Mesendoderm (in vitro differentiated cells): Measurements from ENCODE around the gene PIMREG.

Experiments used
- DNase-seq: peaks from one replicate; pipeline ENCODE4 v3.0.0; 2013
- H2AK5ac ChIP-seq: 2 replicates; pipeline ENCODE4 v1.6.1; 2013; ENCODE audit warnings: low read length, inconsistent platforms
- H2BK120ac ChIP-seq: 2 replicates; pipeline ENCODE4 v1.6.1; 2013; ENCODE audit warnings: low read depth, mild to moderate bottlenecking, low read length, moderate library complexity, mixed read lengths
- H2BK15ac ChIP-seq: replicated peaks from 2 replicates; pipeline ENCODE4 v1.6.1; 2013; ENCODE audit warnings: low read depth, mild to moderate bottlenecking, moderate library complexity
- H2BK5ac ChIP-seq: 2 replicates; pipeline ENCODE4 v1.6.1; 2013; ENCODE audit warnings: low read length, inconsistent platforms
- H3K18ac ChIP-seq: 2 replicates; pipeline ENCODE4 v1.6.1; 2013; ENCODE audit warnings: mild to moderate bottlenecking, low read length, mixed read lengths
- H3K23ac ChIP-seq: one replicate; pipeline ENCODE4 v1.6.1; 2013; ENCODE audit warnings: low read length
- H3K27ac ChIP-seq: 2 replicates; pipeline ENCODE4 v1.5.1; 2013; ENCODE audit warnings: low read depth, mild to moderate bottlenecking, inconsistent platforms, low read length, moderate library complexity
- H3K27me3 ChIP-seq: 2 replicates; pipeline ENCODE4 v1.6.1; 2013; ENCODE audit warnings: low read length, control low read depth, mild to moderate bottlenecking, inconsistent platforms; ENCODE audit not compliant: insufficient read depth, poor library complexity
- H3K36me3 ChIP-seq: 2 replicates; pipeline ENCODE4 v1.6.1; 2013; ENCODE audit warnings: low read length, inconsistent platforms; ENCODE audit not compliant: control insufficient read depth, insufficient read depth
- H3K4ac ChIP-seq: one replicate; pipeline ENCODE4 v1.6.1; 2013; ENCODE audit warnings: low read depth, mild to moderate bottlenecking, low read length, moderate library complexity
- H3K4me1 ChIP-seq: 2 replicates; pipeline ENCODE4 v1.6.1; 2013; ENCODE audit warnings: low read depth, low read length, inconsistent platforms; ENCODE audit not compliant: control insufficient read depth
- H3K4me2 ChIP-seq: 2 replicates; pipeline ENCODE4 v1.6.1; 2013; ENCODE audit warnings: low read length
- H3K4me3 ChIP-seq: 2 replicates; pipeline ENCODE4 v1.5.1; 2013; ENCODE audit warnings: mild to moderate bottlenecking, low read length
- H3K56ac ChIP-seq: one replicate; pipeline ENCODE4 v1.6.1; 2013; ENCODE audit warnings: low read length
- H3K79me1 ChIP-seq: 2 replicates; pipeline ENCODE4 v1.6.1; 2013; ENCODE audit warnings: low read length, inconsistent platforms
- H3K79me2 ChIP-seq: 2 replicates; pipeline ENCODE4 v1.6.1; 2013; ENCODE audit warnings: mild to moderate bottlenecking, low read length; ENCODE audit not compliant: control insufficient read depth, insufficient read depth
- H3K9ac ChIP-seq: 2 replicates; pipeline ENCODE4 v1.6.1; 2013; ENCODE audit warnings: low read length, inconsistent platforms
- H4K5ac ChIP-seq: one replicate; pipeline ENCODE4 v1.6.1; 2013; ENCODE audit warnings: low read length
- H4K8ac ChIP-seq: one replicate; pipeline ENCODE4 v1.6.1; 2013; ENCODE audit warnings: low read depth, mild to moderate bottlenecking, control low read depth, low read length, moderate library complexity
- WGBS: extraction: QIAGEN DNeasy Blood & Tissue Kit; methylation state at CpG from one replicate; pipeline ENCODE4 v1.1.7; 2013; ENCODE audit warnings: low lambda C conversion rate, missing lambda C conversion rate; ENCODE audit not compliant: insufficient coverage; ENCODE audit errors: extremely low coverage; 5-methylcytosine and 5-hydroxymethylcytosine counted together

Gene PIMREG

GRCh38 chr17:6460531-6461161, 16.4 kb downstream of the PIMREG start:
- Histone ChIP-seq H3K9ac (no peak overlapping the region), H3K23ac (no peak overlapping the region), H3K27me3 (no peaks in the 10 kb centered on the region), H3K4ac (no peak overlapping the region), H4K8ac (no peak overlapping the region), H3K4me3 (no peak overlapping the region), H3K4me1 (no peaks in the 10 kb centered on the region), H3K27ac (no peak overlapping the region), H3K56ac (no peak overlapping the region), H3K36me3 (no peaks in the 10 kb centered on the region), H2BK15ac (no peak overlapping the region), H2AK5ac (no peak overlapping the region), H3K4me2 (no peak overlapping the region), H3K79me1 (no peaks in the 10 kb centered on the region), H2BK120ac (no peak overlapping the region), H3K18ac (no peak overlapping the region), H2BK5ac (no peak overlapping the region), H4K5ac (no peak overlapping the region), H3K79me2 (no peaks in the 10 kb centered on the region)
- WGBS = no CpG with 5 or more reads among the region's 9 CpGs
- DNase-seq = no peak

GRCh38 chr17:6461246-6461645, 17.0 kb downstream of the PIMREG start:
- H3K27ac ChIP-seq = no peak overlapping the region

GRCh38 chr17:6461792-6462524, 17.7 kb downstream of the PIMREG start:
- Histone ChIP-seq H3K4me2 (no peak overlapping the region), H2BK120ac (no peak overlapping the region), H3K23ac (no peak overlapping the region), H3K56ac (no peak overlapping the region), H2BK5ac (no peak overlapping the region), H3K9ac (no peak overlapping the region), H3K4me3 (no peak overlapping the region), H3K79me2 (no peaks in the 10 kb centered on the region), H4K5ac (no peak overlapping the region), H4K8ac (no peak overlapping the region), H3K27me3 (no peaks in the 10 kb centered on the region), H3K4me1 (no peaks in the 10 kb centered on the region), H3K79me1 (no peaks in the 10 kb centered on the region), H2AK5ac (no peak overlapping the region), H3K18ac (no peak overlapping the region), H2BK15ac (no peak overlapping the region), H3K27ac (no peak overlapping the region), H3K36me3 (no peaks in the 10 kb centered on the region), H3K4ac (no peak overlapping the region)
- peak; percentile 72 for DNase-seq
- no CpG with 5 or more reads among the region's 10 CpGs for WGBS

More at GRCh38 chr17:6461246-6461645, 17.0 kb downstream of the PIMREG start:
- no peak overlapping the region for H3K9ac ChIP-seq
- no peak overlapping the region for H3K18ac ChIP-seq
- H3K4me3 ChIP-seq = no peak overlapping the region
- no peaks in the 10 kb centered on the region for H3K4me1 ChIP-seq
- H4K5ac ChIP-seq = no peak overlapping the region
- no peaks in the 10 kb centered on the region for H3K36me3 ChIP-seq
- H3K79me2 ChIP-seq = no peaks in the 10 kb centered on the region
- no peak overlapping the region for H4K8ac ChIP-seq
- no CpG with 5 or more reads among the region's 14 CpGs for WGBS
- no peak overlapping the region for H3K4ac ChIP-seq
- no peak overlapping the region for H2BK15ac ChIP-seq
- no peak overlapping the region for H3K23ac ChIP-seq
- DNase-seq = no peak
- no peak overlapping the region for H3K4me2 ChIP-seq
- no peak overlapping the region for H2BK5ac ChIP-seq
- H3K27me3 ChIP-seq = no peaks in the 10 kb centered on the region
- no peak overlapping the region for H2AK5ac ChIP-seq
- no peak overlapping the region for H2BK120ac ChIP-seq
- peak overlapping the region; percentile 15 for H3K56ac ChIP-seq
- H3K79me1 ChIP-seq = no peaks in the 10 kb centered on the region

DNA sequence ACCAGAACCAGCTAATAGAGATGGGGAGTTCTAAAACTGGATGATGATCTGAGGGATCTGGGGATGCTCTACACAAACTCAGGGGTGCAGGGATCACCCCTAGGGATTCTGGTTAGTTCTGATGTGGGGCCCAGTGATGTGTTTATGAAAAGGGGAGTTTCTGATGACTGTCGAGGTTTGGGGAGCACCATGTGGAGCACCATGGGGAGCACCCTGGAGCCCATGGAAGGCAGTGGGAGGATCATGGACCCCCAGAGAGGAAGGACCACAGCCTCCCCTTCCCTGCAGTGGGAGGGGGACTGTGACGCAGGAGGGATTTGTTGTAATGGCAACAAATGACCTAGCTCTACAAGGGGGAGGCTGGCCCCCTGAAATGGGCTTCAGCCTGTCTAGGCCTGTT, 18.4 kb downstream of the PIMREG start:
- no CpG with 5 or more reads among the region's 2 CpGs for WGBS
- Histone ChIP-seq H3K4me1 (no peaks in the 10 kb centered on the region), H2BK5ac (no peak overlapping the region), H3K79me1 (no peaks in the 10 kb centered on the region), H2AK5ac (no peak overlapping the region), H4K5ac (no peak overlapping the region), H3K23ac (no peak overlapping the region), H3K9ac (no peak overlapping the region), H4K8ac (no peak overlapping the region), H3K56ac (no peak overlapping the region), H3K4me3 (no peak overlapping the region), H3K27me3 (no peaks in the 10 kb centered on the region), H2BK120ac (no peak overlapping the region), H3K18ac (no peak overlapping the region), H2BK15ac (no peak overlapping the region), H3K27ac (no peak overlapping the region), H3K36me3 (no peaks in the 10 kb centered on the region), H3K4me2 (no peak overlapping the region), H3K4ac (no peak overlapping the region), H3K79me2 (no peaks in the 10 kb centered on the region)
- no peak for DNase-seq

- no CpG with 5 or more reads among the region's 24 CpGs for WGBS
- Histone ChIP-seq H2BK120ac (no peak overlapping the region), H3K36me3 (no peaks in the 10 kb centered on the region), H3K27ac (no peak overlapping the region), H4K8ac (no peak overlapping the region), H3K79me1 (no peaks in the 10 kb centered on the region), H3K9ac (no peak overlapping the region), H3K56ac (no peak overlapping the region), H3K27me3 (no peaks in the 10 kb centered on the region), H3K4me3 (no peak overlapping the region), H3K4ac (no peak overlapping the region), H3K4me2 (no peak overlapping the region), H2BK5ac (no peak overlapping the region), H3K18ac (no peak overlapping the region), H2AK5ac (no peak overlapping the region), H2BK15ac (no peak overlapping the region), H3K79me2 (no peaks in the 10 kb centered on the region), H3K23ac (peak overlapping the region; percentile 66), H4K5ac (no peak overlapping the region), H3K4me1 (no peaks in the 10 kb centered on the region)
- DNase-seq = no peak
Observed at GRCh38 chr17:6463616-6464445, 19.6 kb downstream of the PIMREG start.
